Adrenal gland (tissue), 5 donors: Measurements from ENCODE around the gene GPR176.

Source experiments
- POLR2A ChIP-seq, 2 donors: fragments of 450-650 bp; IDR thresholded peaks; one replicate each; pipeline ENCODE4 v1.6.1; 2017; ENCODE audit warnings: antibody characterized with exemption in 2 of 2, mild to moderate bottlenecking in 2 of 2, moderate library complexity in 1 of 2
- TF ChIP-seq, protein P1 (sequence below), 6 experiments: fragments of 450-650 bp in 4 of 6; fragments of 200-600 bp in 2 of 6; sonication (generic) in 1 of 6; IDR thresholded peaks; 1 replicate in 5 of 6; 2 replicates in 1 of 6; pipeline versions ENCODE4 v1.5.1 to v1.8.0; 2016 to 2021; ENCODE audit warnings: antibody characterized with exemption in 6 of 6, mild to moderate bottlenecking in 2 of 6, moderate library complexity in 1 of 6
- donor health status: DM: no; HTN: no; CAD: no.

DNA sequence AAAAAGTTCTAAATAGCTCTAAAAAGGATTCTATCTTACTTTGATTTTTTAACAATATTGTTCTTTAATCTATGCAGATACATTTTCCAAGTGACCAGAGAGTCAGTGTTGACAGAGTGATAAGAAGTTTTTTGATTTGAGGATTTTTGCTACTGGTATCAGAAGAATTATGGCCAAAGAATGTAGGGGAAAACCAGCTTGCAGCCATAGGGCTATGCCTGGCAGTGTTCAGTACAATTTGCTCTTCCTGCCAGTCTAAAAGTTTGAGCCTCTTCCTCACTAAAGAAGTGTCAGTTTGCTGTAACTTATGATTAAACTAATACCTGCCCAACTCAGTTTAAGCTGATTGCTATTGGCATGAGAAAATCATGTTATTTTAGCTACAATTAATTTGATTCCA is 102.2 kb downstream of the GPR176 start:
- TF ChIP-seq POLR2A (IDR thresholded peaks at IDR 0.05) = no peak
- TF ChIP-seq, protein P1, sequence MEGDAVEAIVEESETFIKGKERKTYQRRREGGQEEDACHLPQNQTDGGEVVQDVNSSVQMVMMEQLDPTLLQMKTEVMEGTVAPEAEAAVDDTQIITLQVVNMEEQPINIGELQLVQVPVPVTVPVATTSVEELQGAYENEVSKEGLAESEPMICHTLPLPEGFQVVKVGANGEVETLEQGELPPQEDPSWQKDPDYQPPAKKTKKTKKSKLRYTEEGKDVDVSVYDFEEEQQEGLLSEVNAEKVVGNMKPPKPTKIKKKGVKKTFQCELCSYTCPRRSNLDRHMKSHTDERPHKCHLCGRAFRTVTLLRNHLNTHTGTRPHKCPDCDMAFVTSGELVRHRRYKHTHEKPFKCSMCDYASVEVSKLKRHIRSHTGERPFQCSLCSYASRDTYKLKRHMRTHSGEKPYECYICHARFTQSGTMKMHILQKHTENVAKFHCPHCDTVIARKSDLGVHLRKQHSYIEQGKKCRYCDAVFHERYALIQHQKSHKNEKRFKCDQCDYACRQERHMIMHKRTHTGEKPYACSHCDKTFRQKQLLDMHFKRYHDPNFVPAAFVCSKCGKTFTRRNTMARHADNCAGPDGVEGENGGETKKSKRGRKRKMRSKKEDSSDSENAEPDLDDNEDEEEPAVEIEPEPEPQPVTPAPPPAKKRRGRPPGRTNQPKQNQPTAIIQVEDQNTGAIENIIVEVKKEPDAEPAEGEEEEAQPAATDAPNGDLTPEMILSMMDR (IDR thresholded peaks at IDR 0.05) = no peak
